ENCODE data around the gene CENPS. TPM values are rescaled to one million over a fixed set of nuclear protein-coding genes. Genes with fewer than 3 reads are reported as not detected.

The CENPS gene
- total RNA-seq (1 to 10 TPM in 3 of 5 donors, not detected in 2; 1.8 to 5.9 (median 2.9) TPM), polyA plus RNA-seq (10 to 100 TPM; 14.1 to 29.5 (median 27.1) TPM)
- long read RNA-seq, donor 1, partial matches to known transcripts, result 0 of 2 reads
- long read RNA-seq, donor 1, other reads (novel, unspliced or antisense), result 0 of 2 reads
- long read RNA-seq, donor 2, partial matches to known transcripts, result 0 of 3 reads
- long read RNA-seq, donor 2, other reads (novel, unspliced or antisense), result 0 of 3 reads
- long read RNA-seq, donor 3, partial matches to known transcripts, result 0 of 2 reads
- long read RNA-seq, donor 3, other reads (novel, unspliced or antisense), result 0 of 2 reads
- long read RNA-seq, donor 4, partial matches to known transcripts, result 0 of 1 reads
- long read RNA-seq, donor 4, other reads (novel, unspliced or antisense), result 0 of 1 reads
- long read RNA-seq, donor 5, partial matches to known transcripts, result 0 of 5 reads
- long read RNA-seq, donor 5, other reads (novel, unspliced or antisense), result 0 of 5 reads
- long read RNA-seq, donor 6, result 0 reads
- long read RNA-seq, donor 7, partial matches to known transcripts, result 5 of 12 reads
- long read RNA-seq, donor 7, other reads (novel, unspliced or antisense), result 0 of 12 reads
- long read RNA-seq, donor 8, partial matches to known transcripts, result 0 of 7 reads
- long read RNA-seq, donor 8, other reads (novel, unspliced or antisense), result 0 of 7 reads
- long read RNA-seq, donor 9, partial matches to known transcripts, result 0 of 3 reads
- long read RNA-seq, donor 9, other reads (novel, unspliced or antisense), result 0 of 3 reads
- long read RNA-seq, donor 10, partial matches to known transcripts, result 0 of 5 reads
- long read RNA-seq, donor 10, other reads (novel, unspliced or antisense), result 0 of 5 reads

DNA sequence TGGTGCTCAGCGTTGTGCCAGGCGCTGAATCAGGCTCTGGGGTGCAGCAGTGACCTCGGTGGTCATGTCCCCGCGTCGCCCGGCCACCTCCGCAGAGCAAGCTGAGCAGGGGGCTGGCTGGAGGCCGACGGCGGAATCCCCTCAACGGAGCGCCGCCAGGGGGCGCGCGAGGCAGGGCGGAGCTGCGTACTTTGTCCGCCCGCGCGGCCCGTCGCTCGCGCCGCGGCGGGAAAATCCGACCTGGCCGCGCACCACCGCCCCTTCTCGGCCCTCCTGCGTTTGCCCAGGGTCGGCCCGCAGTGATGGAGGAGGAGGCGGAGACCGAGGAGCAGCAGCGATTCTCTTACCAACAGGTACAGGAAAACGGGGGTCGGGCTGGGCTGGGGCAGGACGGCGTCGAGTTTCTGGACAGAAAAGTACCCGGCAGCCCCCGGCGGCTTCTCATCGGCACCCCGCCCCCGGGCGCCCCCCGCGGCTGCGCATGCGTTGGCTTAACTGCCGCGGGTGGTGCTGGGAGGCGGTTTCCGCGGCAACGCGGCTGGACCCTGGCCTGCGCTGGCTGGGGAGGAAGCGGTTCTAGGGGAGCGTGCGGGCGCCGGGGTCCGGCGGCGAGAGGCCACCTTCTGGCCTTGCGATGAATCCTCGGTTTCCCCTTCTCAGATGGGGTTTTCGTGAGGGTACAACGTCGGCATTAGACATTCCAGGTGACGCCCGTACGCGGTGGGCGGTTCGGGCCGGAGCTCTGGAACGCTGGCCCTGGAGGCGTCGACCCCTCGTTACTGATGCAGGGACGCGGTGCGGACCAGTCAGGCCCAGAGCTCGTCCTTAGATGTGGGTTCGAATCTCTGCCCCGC, at the start of gene CENPS:
Gene CENPS (plus strand): TSS at position 218 of the 854 bp plus-strand sequence. CDS start 85 bp downstream, at position 303.
- peak within 1 kb of the TSS; percentile 76 to 92 (median 86) for H3K4me3 ChIP-seq
- peaks cover 13 to 41% (median 27%) of the 10 kb centered on the region in 4 donors for H3K4me1 ChIP-seq
- DNase-seq, result peak; percentile 95 to 96
- WGBS, 5 donors, result 0% methylated on average over 35 to 95 of the region's 95 CpGs
- H3K27me3 ChIP-seq, result no peaks in the 10 kb centered on the region
- H3K36me3 ChIP-seq, result peaks cover 0 to 5% (median 3%) of the 10 kb centered on the region in 4 donors
- TF ChIP-seq, protein P1, sequence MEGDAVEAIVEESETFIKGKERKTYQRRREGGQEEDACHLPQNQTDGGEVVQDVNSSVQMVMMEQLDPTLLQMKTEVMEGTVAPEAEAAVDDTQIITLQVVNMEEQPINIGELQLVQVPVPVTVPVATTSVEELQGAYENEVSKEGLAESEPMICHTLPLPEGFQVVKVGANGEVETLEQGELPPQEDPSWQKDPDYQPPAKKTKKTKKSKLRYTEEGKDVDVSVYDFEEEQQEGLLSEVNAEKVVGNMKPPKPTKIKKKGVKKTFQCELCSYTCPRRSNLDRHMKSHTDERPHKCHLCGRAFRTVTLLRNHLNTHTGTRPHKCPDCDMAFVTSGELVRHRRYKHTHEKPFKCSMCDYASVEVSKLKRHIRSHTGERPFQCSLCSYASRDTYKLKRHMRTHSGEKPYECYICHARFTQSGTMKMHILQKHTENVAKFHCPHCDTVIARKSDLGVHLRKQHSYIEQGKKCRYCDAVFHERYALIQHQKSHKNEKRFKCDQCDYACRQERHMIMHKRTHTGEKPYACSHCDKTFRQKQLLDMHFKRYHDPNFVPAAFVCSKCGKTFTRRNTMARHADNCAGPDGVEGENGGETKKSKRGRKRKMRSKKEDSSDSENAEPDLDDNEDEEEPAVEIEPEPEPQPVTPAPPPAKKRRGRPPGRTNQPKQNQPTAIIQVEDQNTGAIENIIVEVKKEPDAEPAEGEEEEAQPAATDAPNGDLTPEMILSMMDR (IDR thresholded peaks at IDR 0.05), result peak in 6 of 7 experiments; percentile 67 to 99 (median 94)
- TF ChIP-seq POLR2A (IDR thresholded peaks at IDR 0.05), result peak in 1 of 4 donors; percentile 9
- no peak for TF ChIP-seq EP300 (IDR thresholded peaks at IDR 0.05)
- TF ChIP-seq POLR2AphosphoS5 (IDR thresholded peaks at IDR 0.05), result peak in 2 of 3 donors; percentile 43 to 65
- H3K27ac ChIP-seq, result peak within 1 kb of the TSS; percentile 70 to 85 (median 80)
- H3K9me3 ChIP-seq, result no peaks in the 10 kb centered on the region
- intact Hi-C loops (cut with DNase I; ENCODE audit: low total_unique reads), result loop anchor here (10.0 kb wide), 1 partner anchor 64 kb away; no protein-coding TSS in a partner anchor

DNA sequence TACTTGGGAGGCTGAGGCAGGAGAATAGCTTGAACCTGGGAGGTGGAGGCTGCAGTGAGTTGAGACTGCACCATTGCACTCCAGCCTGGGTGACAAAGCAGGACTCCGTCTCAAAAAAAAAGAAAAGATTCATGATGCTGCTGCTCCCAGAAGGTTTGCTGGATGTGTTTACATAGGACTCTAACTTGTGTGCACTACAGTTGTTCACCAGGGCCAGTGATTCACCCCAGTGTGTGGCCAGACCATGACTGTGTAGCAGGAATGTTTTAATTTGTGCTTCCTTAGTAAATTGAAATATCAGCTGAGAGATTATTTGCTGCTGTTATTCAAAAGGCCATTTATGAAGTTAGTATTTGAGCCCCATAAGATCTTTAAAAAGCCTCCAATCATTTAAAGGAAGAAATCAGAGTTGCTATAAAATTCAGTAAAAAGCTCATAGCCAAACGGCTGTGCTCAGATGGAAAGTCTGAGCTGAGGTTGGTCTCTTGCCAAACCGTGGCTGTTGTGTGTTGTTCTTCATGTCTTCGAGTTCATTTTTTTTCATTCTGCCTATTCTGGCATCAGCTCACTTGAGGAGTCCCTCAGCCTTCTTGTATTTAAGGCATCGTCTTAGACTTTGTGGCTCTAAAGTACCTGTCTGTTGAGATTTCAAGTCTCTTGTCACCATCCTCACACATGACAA, 49.5 kb upstream of the CENPS start:
- Histone ChIP-seq H3K4me1 (peaks cover 0 to 16% (median 2%) of the 10 kb centered on the region in 4 donors), H3K36me3 (peaks cover 13 to 48% (median 30%) of the 10 kb centered on the region in 4 donors), H3K27ac (peak overlapping the region in 4 of 5 donors; percentile 13 to 66 (median 24)), H3K4me3 (no peak overlapping the region), H3K27me3 (no peaks in the 10 kb centered on the region), H3K9me3 (no peaks in the 10 kb centered on the region)
- peak in 1 of 2 donors; percentile 41 for DNase-seq
- intact Hi-C loops (cut with DNase I; ENCODE audit: low total_unique reads), result no loop called here
- TF ChIP-seq, protein P1 (IDR thresholded peaks at IDR 0.05), result no peak
- TF ChIP-seq POLR2A (IDR thresholded peaks at IDR 0.05) (no peak), POLR2AphosphoS5 (IDR thresholded peaks at IDR 0.05) (peak in 1 of 3 donors; percentile 55), EP300 (IDR thresholded peaks at IDR 0.05) (no peak)
- WGBS, 5 donors, result 50 to 60% (median 55%) methylated on average over 5 of the region's 5 CpGs

GRCh38 chr1:10383630-10384029, 46.6 kb upstream of the CENPS start:
- Histone ChIP-seq H3K4me1 (peaks cover 13 to 28% (median 15%) of the 10 kb centered on the region in 4 donors), H3K9me3 (no peaks in the 10 kb centered on the region), H3K4me3 (no peak overlapping the region), H3K27me3 (no peaks in the 10 kb centered on the region), H3K27ac (no peak overlapping the region), H3K36me3 (peaks cover 4 to 25% (median 11%) of the 10 kb centered on the region in 4 donors)
- intact Hi-C loops (cut with DNase I; ENCODE audit: low total_unique reads), result no loop called here
- no peak for TF ChIP-seq EP300 (IDR thresholded peaks at IDR 0.05)
- no peak for TF ChIP-seq POLR2AphosphoS5 (IDR thresholded peaks at IDR 0.05)
- TF ChIP-seq, protein P1 (IDR thresholded peaks at IDR 0.05), result no peak
- no peak for TF ChIP-seq POLR2A (IDR thresholded peaks at IDR 0.05)
- DNase-seq, result no peak
- 84 to 99% (median 89%) methylated on average over 4 of the region's 4 CpGs for WGBS, 5 donors
